ENCODE results near the gene ZFYVE27. TPM values are rescaled to one million over a fixed set of nuclear protein-coding genes. Genes with fewer than 3 reads are reported as not detected.

The ZFYVE27 gene
- total RNA-seq, 4 donors from 2014 or later: 33.4 to 46.8 (median 42.7) TPM

DNA sequence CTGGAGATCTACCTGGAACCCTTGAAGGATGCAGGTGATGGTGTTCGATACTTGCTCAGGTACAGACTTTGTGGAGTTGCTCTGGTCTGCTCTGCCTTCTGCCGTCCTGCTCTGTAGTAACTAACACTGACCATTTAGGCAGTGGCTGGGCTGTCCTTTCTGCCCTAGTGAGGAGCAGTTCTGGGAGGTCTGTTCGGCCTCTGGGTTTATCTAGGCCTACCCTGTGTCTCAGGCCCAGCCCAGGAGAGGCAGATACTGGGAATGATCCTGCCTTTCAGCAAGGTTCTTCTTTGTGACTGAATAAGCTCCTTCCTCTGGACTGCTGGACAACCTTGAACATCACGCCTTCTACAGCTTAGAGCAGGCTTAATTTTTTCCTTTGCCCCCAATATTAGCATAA lies 1.7 kb downstream of the ZFYVE27 start:
- Histone ChIP-seq H3K27me3 (no peaks in the 10 kb centered on the region), H3K27ac (no peak overlapping the region), H3K4me3 (no peak overlapping the region), H3K36me3 (peaks cover 0 to 38% (median 0%) of the 10 kb centered on the region in 3 donors), H3K4me1 (peaks cover 0 to 41% (median 9%) of the 10 kb centered on the region in 4 donors), H3K9me3 (no peaks in the 10 kb centered on the region)
- no peak for TF ChIP-seq POLR2A (IDR thresholded peaks at IDR 0.05)
- 91 to 95% methylated on average over 4 of the region's 4 CpGs for WGBS, 2 donors
- no peak for DNase-seq (ENCODE audit: low spot score in 2 of 2)

DNA sequence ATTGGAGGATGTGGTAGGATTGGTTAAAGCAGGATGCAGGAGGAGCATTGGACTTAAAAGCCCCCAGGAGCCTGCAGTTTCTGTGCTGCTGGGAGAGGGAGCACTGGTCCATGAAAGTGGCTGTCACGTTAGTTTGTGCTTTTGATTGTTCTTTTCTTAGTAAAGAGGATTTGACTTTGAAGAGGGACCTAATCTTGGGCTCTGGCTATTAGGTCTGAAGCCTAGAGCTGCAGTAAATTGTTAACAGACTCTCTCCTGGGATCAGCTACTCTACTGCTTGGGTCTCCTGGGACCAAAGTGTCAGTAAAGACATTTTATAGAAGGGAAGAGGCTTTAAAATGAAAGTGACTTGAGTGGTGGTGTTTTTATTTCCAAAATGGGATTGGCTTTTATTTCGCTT lies 3.7 kb downstream of the ZFYVE27 start:
- no peak for DNase-seq (ENCODE audit: low spot score in 2 of 2)
- no peak overlapping the region for H3K27ac ChIP-seq

DNA sequence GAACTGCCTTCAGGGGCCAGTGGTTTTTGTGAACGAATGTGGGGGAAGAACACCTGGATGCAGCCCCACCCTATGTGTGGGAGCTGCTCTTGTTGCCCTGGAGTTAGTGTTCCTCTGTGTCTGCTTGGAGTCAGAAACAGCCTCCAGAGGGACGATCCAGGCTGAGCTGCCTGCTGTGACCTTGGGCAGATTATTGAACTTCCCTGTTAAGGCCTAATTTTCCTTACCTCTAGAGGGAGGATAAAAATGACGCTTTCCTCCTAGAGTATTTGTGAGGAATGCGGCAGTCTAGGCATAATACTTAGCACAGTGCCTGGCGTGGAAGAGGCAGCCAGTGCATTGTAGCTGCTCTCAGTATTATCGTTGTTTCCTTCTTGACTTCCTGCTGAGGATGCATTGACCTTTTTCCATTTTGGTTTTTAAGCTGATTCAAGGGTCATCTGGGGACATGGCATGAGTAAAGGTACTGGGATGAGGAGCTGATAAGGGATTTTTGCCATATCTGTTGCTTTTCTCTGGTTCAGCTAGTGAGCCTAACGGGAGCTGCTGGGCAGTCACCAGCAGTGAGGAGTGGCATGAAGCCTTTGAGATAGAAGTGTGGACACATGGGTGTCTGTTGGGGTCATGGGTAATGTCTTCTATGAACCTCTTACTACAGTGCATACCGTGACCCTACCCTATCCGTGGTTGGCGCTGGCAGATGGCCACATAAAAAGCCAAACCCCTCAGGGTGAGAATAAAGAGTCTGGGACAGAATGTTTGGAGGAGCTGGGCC lies 6.4 kb downstream of the ZFYVE27 start:
- Histone ChIP-seq H3K4me1 (peaks cover 0 to 29% (median 4%) of the 10 kb centered on the region in 4 donors), H3K4me3 (no peak overlapping the region), H3K9me3 (no peaks in the 10 kb centered on the region), H3K27ac (no peak overlapping the region), H3K36me3 (peaks cover 0 to 84% (median 0%) of the 10 kb centered on the region in 3 donors), H3K27me3 (no peaks in the 10 kb centered on the region)
- no peak for DNase-seq (ENCODE audit: low spot score in 2 of 2)
- TF ChIP-seq EP300 (IDR thresholded peaks at IDR 0.05): no peak
- WGBS, 2 donors: 72 to 75% methylated on average over 10 of the region's 10 CpGs

More for the DNA sequence above, 3.7 kb downstream of the ZFYVE27 start:
- H3K27me3 ChIP-seq: no peaks in the 10 kb centered on the region
- H3K4me1 ChIP-seq: peaks cover 0 to 43% (median 9%) of the 10 kb centered on the region in 4 donors
- no peaks in the 10 kb centered on the region for H3K9me3 ChIP-seq
- TF ChIP-seq POLR2A (IDR thresholded peaks at IDR 0.05): no peak
- TF ChIP-seq, protein P1, sequence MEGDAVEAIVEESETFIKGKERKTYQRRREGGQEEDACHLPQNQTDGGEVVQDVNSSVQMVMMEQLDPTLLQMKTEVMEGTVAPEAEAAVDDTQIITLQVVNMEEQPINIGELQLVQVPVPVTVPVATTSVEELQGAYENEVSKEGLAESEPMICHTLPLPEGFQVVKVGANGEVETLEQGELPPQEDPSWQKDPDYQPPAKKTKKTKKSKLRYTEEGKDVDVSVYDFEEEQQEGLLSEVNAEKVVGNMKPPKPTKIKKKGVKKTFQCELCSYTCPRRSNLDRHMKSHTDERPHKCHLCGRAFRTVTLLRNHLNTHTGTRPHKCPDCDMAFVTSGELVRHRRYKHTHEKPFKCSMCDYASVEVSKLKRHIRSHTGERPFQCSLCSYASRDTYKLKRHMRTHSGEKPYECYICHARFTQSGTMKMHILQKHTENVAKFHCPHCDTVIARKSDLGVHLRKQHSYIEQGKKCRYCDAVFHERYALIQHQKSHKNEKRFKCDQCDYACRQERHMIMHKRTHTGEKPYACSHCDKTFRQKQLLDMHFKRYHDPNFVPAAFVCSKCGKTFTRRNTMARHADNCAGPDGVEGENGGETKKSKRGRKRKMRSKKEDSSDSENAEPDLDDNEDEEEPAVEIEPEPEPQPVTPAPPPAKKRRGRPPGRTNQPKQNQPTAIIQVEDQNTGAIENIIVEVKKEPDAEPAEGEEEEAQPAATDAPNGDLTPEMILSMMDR (IDR thresholded peaks at IDR 0.05): no peak
- 73 to 84% methylated on average over 2 of the region's 2 CpGs for WGBS, 2 donors
- H3K4me3 ChIP-seq: no peak overlapping the region
- peaks cover 0 to 58% (median 0%) of the 10 kb centered on the region in 3 donors for H3K36me3 ChIP-seq

DNA sequence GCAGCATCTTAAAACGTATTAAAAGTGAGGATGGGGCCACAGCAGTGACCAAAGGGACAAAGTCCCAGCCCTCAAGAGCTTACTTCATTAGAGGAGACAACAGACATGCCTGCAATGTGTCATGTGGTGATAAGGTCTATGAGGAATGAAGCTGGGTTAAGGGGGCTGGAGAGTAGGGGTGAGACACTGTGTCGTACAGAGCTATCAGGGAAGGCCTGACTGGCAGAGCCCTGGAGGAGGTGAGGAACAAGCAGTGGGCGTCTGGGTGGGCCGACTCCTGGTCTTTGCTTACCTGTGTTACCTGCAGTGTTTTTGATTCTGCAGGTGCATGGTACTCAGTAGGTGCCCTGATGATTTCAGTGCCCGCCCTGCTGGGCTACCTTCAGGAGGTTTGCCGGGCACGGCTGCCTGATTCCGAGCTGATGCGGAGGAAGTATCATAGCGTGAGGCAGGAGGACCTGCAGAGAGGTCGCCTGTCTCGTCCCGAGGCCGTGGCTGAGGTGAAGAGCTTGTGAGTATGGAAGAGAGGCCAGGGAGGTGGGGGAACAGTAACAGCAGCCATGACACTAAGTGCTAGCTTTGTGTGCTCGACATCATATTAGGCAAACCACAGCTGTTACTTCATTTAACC lies 7.6 kb downstream of the ZFYVE27 start:
- H3K36me3 ChIP-seq: peaks cover 0 to 96% (median 1%) of the 10 kb centered on the region in 3 donors
- H3K9me3 ChIP-seq: no peaks in the 10 kb centered on the region
- H3K4me3 ChIP-seq: no peak overlapping the region
- DNase-seq (ENCODE audit: low spot score in 2 of 2): no peak
- H3K27ac ChIP-seq: no peak overlapping the region
- peaks cover 0 to 21% (median 0%) of the 10 kb centered on the region in 4 donors for H3K4me1 ChIP-seq
- no peak for TF ChIP-seq POLR2A (IDR thresholded peaks at IDR 0.05)
- TF ChIP-seq, protein P1 (IDR thresholded peaks at IDR 0.05): no peak
- TF ChIP-seq EP300 (IDR thresholded peaks at IDR 0.05): no peak
- H3K27me3 ChIP-seq: no peaks in the 10 kb centered on the region
- whole genome bisulfite sequencing, 2 donors: 90 to 91% methylated on average over 14 to 15 of the region's 15 CpGs

DNA sequence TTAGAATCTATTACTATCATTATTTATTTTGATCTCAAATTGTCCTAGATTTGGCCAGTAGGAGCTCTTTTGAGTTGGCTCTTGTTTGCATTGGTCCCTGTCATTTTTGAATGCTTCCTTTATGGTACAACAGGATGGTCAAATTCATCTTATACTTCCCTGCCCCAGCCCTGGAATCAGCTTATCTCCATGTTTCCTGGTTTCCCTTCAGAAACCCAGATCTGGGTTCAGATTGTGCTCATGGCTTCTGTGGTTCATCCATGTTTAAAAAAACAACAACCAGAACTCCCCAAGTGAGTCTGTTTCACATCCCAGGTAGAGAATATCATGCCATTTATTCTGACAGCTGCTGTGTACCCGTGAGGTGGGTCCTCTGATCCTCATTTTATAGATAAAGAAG lies 10.6 kb downstream of the ZFYVE27 start:
- TF ChIP-seq, protein P1 (IDR thresholded peaks at IDR 0.05): no peak
- TF ChIP-seq POLR2A (IDR thresholded peaks at IDR 0.05): no peak
- TF ChIP-seq EP300 (IDR thresholded peaks at IDR 0.05): no peak
- WGBS, 2 donors: 72 to 91% methylated on average over 1 of the region's 1 CpG
- Histone ChIP-seq H3K4me1 (peaks cover 0 to 12% (median 0%) of the 10 kb centered on the region in 4 donors), H3K9me3 (no peaks in the 10 kb centered on the region), H3K4me3 (no peak overlapping the region), H3K36me3 (peaks cover 2 to 99% (median 15%) of the 10 kb centered on the region in 3 donors), H3K27ac (no peak overlapping the region), H3K27me3 (no peaks in the 10 kb centered on the region)
- no peak for DNase-seq (ENCODE audit: low spot score in 2 of 2)

DNA sequence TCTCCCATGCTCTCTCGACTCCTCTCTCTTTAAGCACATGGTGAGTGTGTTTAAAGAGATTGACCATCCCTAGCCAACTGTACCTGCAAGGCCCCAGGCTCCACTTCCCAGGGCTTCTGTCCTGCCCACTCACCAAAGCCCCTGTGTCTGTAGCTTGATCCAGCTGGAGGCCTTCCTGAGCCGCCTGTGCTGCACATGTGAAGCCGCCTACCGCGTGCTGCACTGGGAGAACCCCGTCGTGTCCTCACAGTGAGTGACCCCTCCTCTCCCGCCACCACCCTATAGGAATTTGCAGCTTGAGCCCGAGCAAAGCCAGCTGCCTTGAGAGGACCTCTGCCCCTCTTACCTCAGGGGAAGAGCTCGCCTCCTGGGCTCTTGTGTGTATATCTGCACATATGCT lies 11.2 kb downstream of the ZFYVE27 start:
- whole genome bisulfite sequencing, 2 donors: 75 to 77% methylated on average over 10 of the region's 10 CpGs
- no peaks in the 10 kb centered on the region for H3K27me3 ChIP-seq

More for the DNA sequence above, 11.2 kb downstream of the ZFYVE27 start:
- Histone ChIP-seq H3K4me3 (no peak overlapping the region), H3K36me3 (peaks cover 2 to 99% (median 19%) of the 10 kb centered on the region in 3 donors), H3K4me1 (peaks cover 0 to 7% (median 0%) of the 10 kb centered on the region in 4 donors), H3K27ac (no peak overlapping the region), H3K9me3 (no peaks in the 10 kb centered on the region)
- DNase-seq (ENCODE audit: low spot score in 2 of 2): no peak
- TF ChIP-seq, protein P1 (IDR thresholded peaks at IDR 0.05): no peak
- TF ChIP-seq EP300 (IDR thresholded peaks at IDR 0.05) (no peak), POLR2A (IDR thresholded peaks at IDR 0.05) (no peak)
